IPS-20b (cell line): ENCODE data around the gene TMOD2.
A peak's percentile ranks its signal among the peaks of the same experiment; 100 is the strongest.

Experiments used
- H3K27ac ChIP-seq: one replicate; pipeline ENCODE4 v1.5.1; 2013; ENCODE audit warnings: low read length
- H3K27me3 ChIP-seq: 2 replicates; pipeline ENCODE4 v1.6.1; 2013; ENCODE audit warnings: mild to moderate bottlenecking, low read length, inconsistent platforms; ENCODE audit not compliant: insufficient read depth
- H3K36me3 ChIP-seq: 2 replicates; pipeline ENCODE4 v1.6.1; 2013; ENCODE audit warnings: low read depth, mild to moderate bottlenecking, inconsistent platforms, low read length, moderate library complexity; ENCODE audit not compliant: insufficient read depth
- H3K4me1 ChIP-seq: 2 replicates; pipeline ENCODE4 v1.6.1; 2013; ENCODE audit warnings: mild to moderate bottlenecking, control low read depth, inconsistent platforms, low read length, moderate library complexity; ENCODE audit not compliant: insufficient read depth
- H3K4me3 ChIP-seq: 2 replicates; pipeline ENCODE4 v1.5.1; 2013; ENCODE audit warnings: mild to moderate bottlenecking, low read length, inconsistent platforms
- H3K9ac ChIP-seq: 2 replicates; pipeline ENCODE4 v1.6.1; 2013; ENCODE audit warnings: low read depth, mild to moderate bottlenecking, inconsistent platforms, low read length, moderate library complexity
- H3K9me3 ChIP-seq: 2 replicates; pipeline ENCODE4 v1.6.1; 2013; ENCODE audit warnings: mild to moderate bottlenecking, low read depth, low read length, inconsistent platforms; ENCODE audit not compliant: insufficient read depth

Gene TMOD2

GRCh38 chr15:51803965-51804364, 52.6 kb downstream of the TMOD2 start:
- Histone ChIP-seq H3K4me1 (no peaks in the 10 kb centered on the region), H3K36me3 (no peaks in the 10 kb centered on the region)

GRCh38 chr15:51806123-51806522, 54.7 kb downstream of the TMOD2 start:
- H3K36me3 ChIP-seq: no peaks in the 10 kb centered on the region
- H3K27me3 ChIP-seq: no peaks in the 10 kb centered on the region
- H3K9me3 ChIP-seq: no peaks in the 10 kb centered on the region
- no peak overlapping the region for H3K9ac ChIP-seq
- no peak overlapping the region for H3K4me3 ChIP-seq
- no peak overlapping the region for H3K27ac ChIP-seq
- H3K4me1 ChIP-seq: no peaks in the 10 kb centered on the region

More at GRCh38 chr15:51803965-51804364, 52.6 kb downstream of the TMOD2 start:
- Histone ChIP-seq H3K27ac (no peak overlapping the region), H3K27me3 (no peaks in the 10 kb centered on the region), H3K9me3 (no peaks in the 10 kb centered on the region), H3K4me3 (no peak overlapping the region), H3K9ac (no peak overlapping the region)

GRCh38 chr15:51809457-51809856, 58.1 kb downstream of the TMOD2 start:
- Histone ChIP-seq H3K9me3 (no peaks in the 10 kb centered on the region), H3K9ac (no peak overlapping the region), H3K36me3 (no peaks in the 10 kb centered on the region), H3K4me1 (no peaks in the 10 kb centered on the region), H3K27ac (no peak overlapping the region), H3K27me3 (no peaks in the 10 kb centered on the region), H3K4me3 (no peak overlapping the region)

- H3K27me3 ChIP-seq: no peaks in the 10 kb centered on the region
- H3K4me1 ChIP-seq: no peaks in the 10 kb centered on the region
- H3K4me3 ChIP-seq: no peak overlapping the region
- no peak overlapping the region for H3K27ac ChIP-seq
- no peaks in the 10 kb centered on the region for H3K9me3 ChIP-seq
- H3K36me3 ChIP-seq: no peaks in the 10 kb centered on the region
- H3K9ac ChIP-seq: no peak overlapping the region
These were observed 61.2 kb downstream of the TMOD2 start for GRCh38 chr15:51812598-51812997.

- Histone ChIP-seq H3K4me3 (no peak overlapping the region), H3K4me1 (no peaks in the 10 kb centered on the region), H3K9ac (no peak overlapping the region), H3K27me3 (no peaks in the 10 kb centered on the region), H3K9me3 (no peaks in the 10 kb centered on the region), H3K36me3 (no peaks in the 10 kb centered on the region), H3K27ac (no peak overlapping the region)
These were observed 63.2 kb downstream of the TMOD2 start for GRCh38 chr15:51814606-51815005.

GRCh38 chr15:51816611-51817010, 65.2 kb downstream of the TMOD2 start:
- Histone ChIP-seq H3K27ac (no peak overlapping the region), H3K9me3 (peaks cover 6% of the 10 kb centered on the region; the same call in 1 of the 2 replicates)

GRCh38 chr15:51818150-51818549, 66.8 kb downstream of the TMOD2 start:
- Histone ChIP-seq H3K27ac (no peak overlapping the region), H3K4me1 (no peaks in the 10 kb centered on the region), H3K4me3 (no peak overlapping the region), H3K9me3 (peaks cover 7% of the 10 kb centered on the region; the same call in 1 of the 2 replicates), H3K27me3 (no peaks in the 10 kb centered on the region), H3K36me3 (no peaks in the 10 kb centered on the region), H3K9ac (no peak overlapping the region)

More at GRCh38 chr15:51816611-51817010, 65.2 kb downstream of the TMOD2 start:
- Histone ChIP-seq H3K4me3 (no peak overlapping the region), H3K27me3 (no peaks in the 10 kb centered on the region), H3K36me3 (no peaks in the 10 kb centered on the region), H3K4me1 (no peaks in the 10 kb centered on the region), H3K9ac (no peak overlapping the region)

GRCh38 chr15:51825698-51826097, 74.3 kb downstream of the TMOD2 start:
- H3K4me3 ChIP-seq: no peak overlapping the region
- H3K36me3 ChIP-seq: no peaks in the 10 kb centered on the region
- no peak overlapping the region for H3K27ac ChIP-seq
- H3K9ac ChIP-seq: no peak overlapping the region
- H3K4me1 ChIP-seq: peaks cover under 1% of the 10 kb centered on the region; the same call in 1 of the 2 replicates
- H3K27me3 ChIP-seq: peaks cover 2% of the 10 kb centered on the region; the same call in 1 of the 2 replicates
- H3K9me3 ChIP-seq: peaks cover 7% of the 10 kb centered on the region; the same call in 1 of the 2 replicates

GRCh38 chr15:51828621-51829375, 77.4 kb downstream of the TMOD2 start:
- no peaks in the 10 kb centered on the region for H3K9me3 ChIP-seq
- H3K9ac ChIP-seq: no peak overlapping the region
- H3K36me3 ChIP-seq: no peaks in the 10 kb centered on the region
- H3K4me1 ChIP-seq: peaks cover 3% of the 10 kb centered on the region; the same call in 1 of the 2 replicates
- peaks cover 4% of the 10 kb centered on the region; the same call in 1 of the 2 replicates for H3K27me3 ChIP-seq
- H3K4me3 ChIP-seq: peak overlapping the region; percentile 93
- H3K27ac ChIP-seq: no peak overlapping the region

GRCh38 chr15:51829376-51830275, 78.2 kb downstream of the TMOD2 start, which contains the start of gene TMOD3:
TSS of gene TMOD3 (plus strand) at chr15:51829653. CDS start at chr15:51862885, 33,232 bp downstream.
- H3K4me1 ChIP-seq: peaks cover 3% of the 10 kb centered on the region
- peak within 1 kb of the TSS; percentile 73; the same call in 1 of the 2 replicates for H3K9ac ChIP-seq
- H3K9me3 ChIP-seq: no peaks in the 10 kb centered on the region
- peak within 1 kb of the TSS; percentile 93 for H3K4me3 ChIP-seq
- no peak within 1 kb of the TSS for H3K27ac ChIP-seq
- no peaks in the 10 kb centered on the region for H3K36me3 ChIP-seq
- H3K27me3 ChIP-seq: peaks cover 4% of the 10 kb centered on the region; the same call in 1 of the 2 replicates

- H3K27ac ChIP-seq: no peak overlapping the region
These were observed 78.9 kb downstream of the TMOD2 start for GRCh38 chr15:51830276-51830806.

More at GRCh38 chr15:51830276-51830806, 78.9 kb downstream of the TMOD2 start:
- peaks cover 9% of the 10 kb centered on the region for H3K4me1 ChIP-seq
- H3K9me3 ChIP-seq: no peaks in the 10 kb centered on the region
- peak overlapping the region; percentile 73; the same call in 1 of the 2 replicates for H3K9ac ChIP-seq
- H3K36me3 ChIP-seq: no peaks in the 10 kb centered on the region
- H3K27me3 ChIP-seq: peaks cover 4% of the 10 kb centered on the region; the same call in 1 of the 2 replicates
- H3K4me3 ChIP-seq: peak overlapping the region; percentile 93
